Superior temporal gyrus (tissue), 1 donor: ENCODE results near the gene ING4.

ENCODE experiments used
- DNase-seq: peaks from one replicate; pipeline ENCODE4 v3.0.0-alpha.2; 2016; ENCODE audit errors: extremely low spot score

The ING4 gene

DNA sequence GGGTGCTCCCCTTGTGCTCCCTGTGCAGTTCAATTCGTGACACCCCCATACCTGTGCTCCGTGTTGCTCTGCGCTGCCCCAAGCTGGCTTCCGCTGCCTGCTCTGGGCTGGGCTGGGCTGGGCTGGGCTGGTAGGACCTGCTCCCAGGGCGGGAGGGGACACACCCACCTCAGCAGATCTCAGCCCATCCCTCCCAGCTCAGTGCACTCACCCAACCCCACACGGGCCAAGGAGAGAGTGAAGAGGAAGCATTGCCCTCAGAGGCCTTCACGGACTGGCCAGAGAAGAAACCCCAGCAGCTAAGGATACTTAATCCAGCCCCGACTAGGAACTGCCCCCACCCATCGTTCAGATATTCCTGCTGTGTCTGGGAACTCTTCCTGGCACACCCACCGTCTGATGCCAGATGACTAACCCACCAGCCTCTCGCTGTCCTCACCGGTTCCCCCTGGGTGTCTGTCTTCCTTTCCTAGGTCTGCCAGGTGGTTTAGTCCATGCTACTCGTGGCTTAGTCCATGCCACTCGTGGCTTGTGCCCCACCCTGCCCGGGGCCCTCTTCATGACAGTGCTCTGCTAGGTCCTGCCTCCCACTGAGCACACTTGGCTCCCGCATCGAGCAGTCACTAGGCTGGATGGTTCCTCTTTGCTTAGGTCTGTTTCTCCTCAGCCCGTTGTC is 26.9 kb downstream of the ING4 start, which contains the start of gene LPAR5:
TSS of gene LPAR5 (minus strand) at position 104 of the 676 bp plus-strand sequence. CDS start 14,711 bp downstream, outside the sequence.
- no peak for DNase-seq

GRCh38 chr12:6635375-6635855 is 27.5 kb downstream of the ING4 start:
- DNase-seq: no peak

GRCh38 chr12:6632026-6632983 is 30.6 kb downstream of the ING4 start:
- no peak for DNase-seq

- DNase-seq: no peak
Measured at GRCh38 chr12:6631549-6631961, 31.4 kb downstream of the ING4 start.

DNA sequence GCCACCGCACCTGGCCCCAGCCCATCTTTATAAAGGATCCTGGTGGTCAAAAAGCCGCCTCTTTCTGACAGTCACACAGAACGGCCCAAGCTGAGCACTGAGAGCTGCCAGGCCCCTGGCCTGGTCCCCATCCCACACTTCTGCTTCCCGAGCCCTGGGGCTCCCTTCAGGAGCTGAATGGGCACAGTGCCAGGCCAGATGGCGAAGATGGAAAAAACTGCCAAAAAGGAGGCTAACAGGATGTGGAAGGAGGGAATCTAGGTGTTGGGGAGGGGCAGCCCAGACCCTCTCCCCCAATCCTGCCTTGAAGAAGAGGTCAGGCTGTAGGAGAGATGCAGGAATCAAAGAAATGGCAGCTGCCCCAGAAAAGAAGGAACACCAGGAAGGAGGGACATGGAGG is 32.2 kb downstream of the ING4 start:
- DNase-seq: no peak

- DNase-seq: no peak
Measured at GRCh38 chr12:6627616-6628015, 35.3 kb downstream of the ING4 start.

- DNase-seq: no peak
Measured at GRCh38 chr12:6626654-6627283, 36.1 kb downstream of the ING4 start.

DNA sequence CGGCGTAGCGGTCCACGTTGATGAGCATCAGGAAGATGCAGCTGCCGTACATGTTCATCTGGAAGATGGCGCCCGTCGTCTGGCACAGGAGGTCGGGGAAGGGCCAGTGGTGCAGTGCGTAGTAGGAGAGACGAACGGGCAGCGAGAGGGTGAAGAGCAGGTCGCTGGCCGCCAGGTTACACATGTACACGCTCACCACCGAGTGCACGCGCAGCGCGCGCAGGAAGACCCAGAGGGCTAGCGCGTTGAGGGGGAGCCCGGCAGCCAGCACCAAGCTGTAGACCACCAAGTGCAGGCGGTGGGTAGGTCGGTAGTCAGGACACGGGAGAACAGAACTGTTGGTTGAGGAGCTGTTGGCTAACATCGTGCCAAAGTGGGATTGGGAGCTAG is 42.0 kb downstream of the ING4 start:
- DNase-seq: no peak

DNA sequence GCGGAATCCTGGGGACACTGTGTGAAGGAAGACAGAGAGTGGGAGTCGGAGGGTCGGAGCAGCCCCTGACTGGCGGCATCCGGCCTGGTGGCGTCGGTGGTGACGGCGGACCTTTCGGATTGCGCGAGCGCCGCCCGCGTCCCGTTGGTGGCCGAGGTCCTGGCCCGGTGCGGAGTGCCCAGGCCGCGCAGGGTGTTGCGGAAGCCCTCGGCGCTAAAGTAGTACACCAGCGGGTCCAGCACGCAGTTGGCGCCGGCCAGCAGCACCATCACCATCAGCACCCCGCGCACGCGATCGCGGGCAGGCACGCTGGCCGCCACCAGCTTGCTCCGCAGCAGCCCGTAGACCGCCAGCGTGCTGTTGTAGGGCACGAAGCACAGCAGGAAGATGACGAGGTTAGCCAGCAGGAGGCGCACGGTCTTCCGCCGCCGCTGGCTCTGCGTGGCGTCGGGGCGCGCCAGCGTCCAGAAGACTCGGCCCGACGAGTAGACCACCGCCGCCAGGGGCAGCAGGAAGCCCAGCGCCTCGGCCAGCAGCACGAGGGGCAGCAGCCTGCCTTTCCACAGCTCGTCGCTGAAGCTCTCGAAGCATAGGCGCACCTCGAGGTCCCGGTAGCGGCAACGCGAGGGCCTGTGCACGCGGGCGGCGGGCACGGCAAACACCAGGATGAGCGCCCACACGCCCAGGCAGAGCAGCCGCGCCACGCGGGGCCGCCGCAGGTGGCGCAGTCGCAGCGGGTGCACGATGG is 42.6 kb downstream of the ING4 start:
- DNase-seq: peak; percentile 29

GRCh38 chr12:6618483-6619225 is 44.3 kb downstream of the ING4 start:
- DNase-seq: peak; percentile 5

GRCh38 chr12:6615802-6616201 is 47.1 kb downstream of the ING4 start:
- no peak for DNase-seq

- peak; percentile 39 for DNase-seq
Measured at GRCh38 chr12:6614513-6615172, 48.3 kb downstream of the ING4 start.

- peak; percentile 97 for DNase-seq
Measured at GRCh38 chr12:6613776-6614512, 49.0 kb downstream of the ING4 start.

- DNase-seq: peak; percentile 82
Measured at GRCh38 chr12:6613015-6613775, 49.7 kb downstream of the ING4 start.

- DNase-seq: peak; percentile 57
Measured at GRCh38 chr12:6612652-6613014, 50.3 kb downstream of the ING4 start.

- DNase-seq: no peak
Measured at GRCh38 chr12:6612247-6612646, 50.7 kb downstream of the ING4 start.

DNA sequence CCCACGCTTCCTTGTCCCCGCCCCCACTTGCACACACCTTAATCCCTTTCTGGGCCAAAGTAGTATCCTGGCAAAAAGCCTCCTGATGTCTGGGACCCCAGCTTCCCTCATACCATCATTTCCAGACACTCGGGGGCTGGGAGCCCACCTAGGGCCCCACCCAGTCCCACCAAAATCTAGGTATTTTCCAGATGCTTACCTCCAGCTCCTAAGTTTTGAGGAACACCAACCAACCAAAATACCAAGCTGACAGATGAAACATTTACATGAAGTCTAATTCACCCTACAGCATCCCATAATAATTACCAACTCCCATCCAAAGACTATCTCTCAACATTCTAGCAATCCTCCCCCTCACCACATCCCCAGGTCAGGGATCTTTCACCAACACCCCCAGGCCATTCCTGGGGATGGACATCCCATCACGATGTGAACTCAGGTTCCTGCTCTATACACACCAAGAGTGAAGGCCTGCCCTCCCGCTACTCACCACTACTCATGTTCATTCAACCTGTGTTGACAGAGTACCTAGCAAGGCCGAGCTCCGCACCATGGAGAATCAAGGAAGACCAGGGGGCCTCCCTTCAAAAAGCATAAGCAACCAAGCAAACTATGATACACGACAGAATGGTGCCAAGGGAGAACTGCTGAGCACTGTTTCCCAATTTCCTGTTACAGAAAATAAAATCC is 54.2 kb downstream of the ING4 start:
- peak; percentile 30 for DNase-seq
